HG03139 (cell line): ENCODE results near the gene COL4A1.

Source experiments
- ATAC-seq: cut with Tn5 transposase; IDR thresholded peaks from one replicate; pipeline ENCODE4 v1.9.1; 2021; ENCODE audit not compliant: unreplicated experiment

The COL4A1 gene

DNA sequence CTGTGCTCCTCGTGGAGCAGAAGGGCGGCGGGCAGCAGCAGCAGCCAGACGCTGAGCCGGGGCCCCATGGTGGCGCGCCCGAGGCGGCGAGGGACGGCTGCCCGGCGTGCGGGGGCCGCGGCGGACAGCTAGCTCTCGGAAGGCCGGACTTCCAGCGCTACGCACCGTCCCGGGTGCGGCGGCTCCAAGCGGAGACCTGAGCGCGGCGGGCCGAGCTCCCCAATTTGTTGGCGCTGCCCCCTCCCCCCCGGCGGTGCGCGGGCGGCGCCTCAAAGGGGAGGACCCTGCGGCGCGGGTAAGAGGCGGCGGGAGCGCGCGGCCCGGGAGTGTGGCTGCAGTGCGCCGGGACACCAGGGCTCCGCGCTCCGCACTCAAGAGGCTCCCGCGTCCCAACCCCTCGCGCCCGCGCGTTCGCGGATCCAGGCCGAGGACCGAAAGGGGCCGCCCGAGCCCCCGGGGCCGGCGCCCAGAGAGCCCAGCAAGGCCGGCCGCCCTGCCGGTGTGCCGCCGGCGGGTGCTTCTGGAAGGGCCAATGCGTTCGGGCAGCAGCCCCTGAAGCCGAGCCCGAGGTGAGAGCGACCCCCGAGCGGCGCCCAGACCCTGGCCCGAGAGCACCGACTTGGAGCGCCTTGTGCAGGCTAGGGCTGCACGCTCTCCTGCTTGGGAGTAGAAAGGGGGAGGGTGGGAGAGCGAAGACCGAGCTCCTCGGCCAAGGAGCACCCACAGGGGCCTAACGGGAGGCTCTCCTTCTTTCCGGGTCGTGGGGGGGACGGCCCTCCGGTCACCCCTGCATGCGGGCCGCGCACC lies at the start of gene COL4A1, which contains the start of gene COL4A2:
Gene COL4A1, minus strand, starts transcription at position 198 of the 807 bp plus-strand sequence. Its CDS starts 130 bp downstream, at position 68.
Gene COL4A2, plus strand, starts transcription at position 325 of the 807 bp plus-strand sequence. CDS start 620 bp downstream, outside the sequence.
- no peak for ATAC-seq

DNA sequence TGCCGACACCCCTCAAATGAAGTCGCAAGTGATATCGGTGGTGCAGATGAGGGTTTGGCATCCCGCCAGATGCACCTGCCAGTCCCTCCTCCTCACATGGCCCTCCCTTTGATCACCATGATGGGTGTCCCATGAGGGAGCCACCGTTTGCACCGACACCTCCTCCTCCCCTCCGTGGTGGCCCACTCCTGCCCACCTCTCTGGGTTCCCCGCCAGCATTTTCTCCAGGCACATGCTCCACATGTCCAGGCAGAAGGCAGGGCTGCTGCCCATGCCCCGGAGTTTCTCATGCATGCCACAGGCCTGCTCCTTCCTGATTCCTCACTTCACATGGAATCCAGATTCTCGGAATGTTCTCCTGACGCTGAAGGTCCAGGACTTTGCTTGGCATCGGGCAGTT lies 49.4 kb upstream of the COL4A1 start:
- ATAC-seq: no peak

DNA sequence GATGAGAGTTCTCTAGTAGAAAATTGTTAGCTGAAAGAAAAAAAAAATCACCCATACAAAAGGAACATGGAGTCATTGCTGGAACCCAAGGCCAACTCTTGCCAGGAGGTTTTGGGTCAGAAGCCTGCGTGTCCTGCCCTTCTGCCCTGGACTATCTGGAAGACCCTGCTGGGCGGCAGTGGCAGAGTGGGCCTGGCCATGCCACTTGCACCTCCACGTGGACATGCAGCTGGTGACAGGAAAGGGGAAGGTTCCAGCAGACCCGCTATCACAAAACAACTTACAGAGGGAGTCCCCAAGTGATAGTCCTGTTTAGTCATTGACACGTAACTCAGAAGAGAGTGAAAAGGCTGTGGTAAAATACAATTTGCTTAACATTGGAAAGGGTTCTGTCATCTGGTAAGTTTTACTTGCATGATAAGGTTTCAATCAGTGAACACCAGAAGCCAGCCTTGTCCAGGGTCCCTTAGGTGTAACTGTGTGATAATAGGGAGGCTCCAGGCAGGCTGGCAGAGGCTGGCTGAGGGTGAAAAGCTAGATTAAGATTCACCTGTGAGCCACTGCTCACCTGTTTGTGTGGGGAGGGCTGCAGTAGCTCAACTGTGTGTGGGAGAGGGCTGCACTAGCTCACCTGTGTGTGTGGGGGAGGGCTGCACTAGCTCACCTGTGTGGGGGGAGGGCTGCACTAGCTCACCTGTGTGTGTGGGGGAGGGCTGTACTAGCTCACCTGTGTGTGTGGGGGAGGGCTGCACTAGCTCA lies 47.9 kb upstream of the COL4A1 start:
- ATAC-seq: no peak

DNA sequence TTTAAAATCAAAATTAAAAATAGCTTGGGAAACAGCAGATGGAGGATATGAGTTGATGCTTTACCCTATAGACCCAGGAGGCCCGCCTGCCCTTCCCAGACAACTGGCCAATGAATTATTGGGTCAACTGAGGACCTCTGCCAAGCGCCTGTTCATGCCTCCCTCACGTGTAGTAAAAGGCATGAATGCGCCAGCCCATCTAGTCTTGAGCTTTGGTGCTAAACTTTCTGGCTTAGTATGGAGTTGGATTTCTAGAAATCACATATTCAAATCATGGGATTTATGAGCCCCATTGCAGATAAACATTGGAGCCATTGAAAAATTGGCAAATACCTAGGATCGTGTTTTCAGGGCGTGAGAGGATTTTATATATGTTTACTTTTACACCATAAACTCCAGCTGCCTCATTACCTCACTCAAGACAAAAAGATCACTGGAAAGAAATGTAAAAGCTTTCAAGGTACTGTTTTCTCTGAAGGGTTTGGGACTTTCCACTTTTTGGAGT lies 47.2 kb upstream of the COL4A1 start:
- no peak for ATAC-seq

DNA sequence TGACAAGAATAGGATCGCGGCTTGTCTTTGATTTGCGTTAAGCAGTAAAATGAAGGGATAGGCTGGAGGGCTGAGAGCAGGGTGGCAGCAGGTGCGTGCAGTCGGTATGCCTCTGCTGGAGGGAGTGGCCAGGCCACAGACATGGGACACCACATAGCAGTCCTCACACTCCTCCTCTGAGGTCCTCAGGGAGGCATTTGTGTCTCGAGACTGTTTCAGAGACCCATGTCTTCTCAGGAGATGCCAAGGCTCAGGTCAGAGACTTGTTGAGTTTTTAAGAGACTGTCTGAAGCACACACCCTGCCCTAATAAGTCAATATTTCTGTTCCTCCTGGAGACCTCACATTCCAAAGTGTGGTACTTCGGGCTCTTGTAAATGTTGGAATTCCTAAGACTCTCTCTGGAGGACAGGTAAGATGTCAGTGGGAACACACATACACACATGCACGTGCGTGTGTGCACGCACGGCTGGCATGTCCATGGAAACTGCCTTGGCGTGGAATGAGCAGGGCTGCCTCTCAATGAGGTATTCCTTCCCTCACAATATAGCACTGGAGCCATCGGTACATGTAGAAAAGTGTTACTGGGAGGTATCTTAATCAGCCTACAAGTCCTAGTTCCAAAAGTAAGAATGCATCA lies 46.5 kb upstream of the COL4A1 start:
- no peak for ATAC-seq

DNA sequence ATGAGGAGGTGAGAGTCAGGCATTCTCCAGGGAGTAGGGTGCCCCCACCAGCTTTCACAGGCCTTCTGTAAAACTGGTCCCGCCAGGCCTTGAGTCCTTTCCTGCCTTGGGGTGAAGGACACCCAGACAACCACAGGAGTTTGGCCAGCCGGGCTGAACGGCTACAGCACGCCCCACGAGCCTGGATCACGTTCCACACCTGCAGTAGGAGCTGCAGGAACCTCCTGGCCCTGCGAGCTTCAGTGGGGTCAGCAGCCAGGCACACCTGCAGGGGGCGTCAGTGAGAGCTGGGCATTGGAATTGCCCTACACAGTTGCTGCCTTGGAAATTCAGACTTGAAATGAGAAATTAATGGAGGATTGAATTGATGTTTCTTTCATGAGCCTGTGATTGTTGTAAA lies 45.8 kb upstream of the COL4A1 start:
- ATAC-seq: no peak

DNA sequence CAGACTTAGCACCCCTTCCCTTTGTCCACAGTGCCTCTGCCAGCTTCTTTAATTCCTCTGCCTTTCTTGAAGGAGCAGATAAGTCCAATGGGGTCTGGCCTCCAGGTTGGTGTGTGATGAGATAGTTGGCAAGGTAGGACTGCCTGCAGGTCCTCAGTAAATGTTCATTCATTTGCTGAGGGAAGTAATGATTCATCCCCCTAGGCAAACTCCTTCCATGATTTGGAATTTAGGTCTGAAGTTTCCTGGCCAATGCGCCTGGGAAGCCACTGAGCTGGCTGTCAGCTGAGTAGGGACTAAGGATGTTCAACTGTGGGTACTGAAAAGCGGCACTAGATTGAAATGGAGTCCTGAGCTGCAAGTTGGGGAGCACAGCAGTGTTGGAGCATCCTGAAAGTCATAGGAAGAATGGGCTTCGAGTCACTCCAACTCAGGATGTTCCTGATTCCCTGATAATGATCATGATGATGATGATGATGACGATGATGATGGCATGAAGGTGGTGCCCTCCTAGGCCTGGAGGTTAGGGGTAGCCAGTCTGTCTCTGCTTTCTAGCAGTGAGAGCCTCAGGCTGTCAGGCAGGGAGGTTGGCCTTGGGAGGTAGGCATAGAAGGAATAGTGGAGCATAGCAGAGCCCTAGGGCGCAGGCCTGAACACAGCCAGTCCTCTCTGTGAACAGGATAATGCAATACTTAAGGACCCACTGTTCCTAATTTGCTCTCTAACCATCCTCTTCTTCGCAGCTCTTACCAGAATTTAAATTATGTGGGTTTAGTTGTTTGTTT lies 44.9 kb upstream of the COL4A1 start:
- ATAC-seq: no peak

DNA sequence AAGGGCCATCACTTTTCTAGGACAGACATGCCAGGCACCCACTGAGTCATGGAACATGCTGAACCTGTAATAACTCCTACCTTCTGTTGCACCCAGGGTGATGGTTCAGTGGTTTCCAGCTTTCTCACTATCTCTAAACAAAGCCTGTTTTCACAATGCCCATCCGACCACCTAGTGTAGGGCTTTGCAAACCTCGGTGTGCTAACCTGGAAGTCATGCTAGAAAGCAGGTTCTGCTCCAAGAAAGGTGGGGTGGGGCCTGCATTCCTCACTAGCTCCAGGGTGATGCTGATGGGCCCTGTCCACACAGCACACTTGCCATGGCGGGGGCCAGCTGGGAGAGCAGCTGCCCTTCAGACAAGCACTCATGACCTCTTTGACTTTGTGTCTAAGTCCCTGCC lies 43.6 kb upstream of the COL4A1 start:
- ATAC-seq: no peak

DNA sequence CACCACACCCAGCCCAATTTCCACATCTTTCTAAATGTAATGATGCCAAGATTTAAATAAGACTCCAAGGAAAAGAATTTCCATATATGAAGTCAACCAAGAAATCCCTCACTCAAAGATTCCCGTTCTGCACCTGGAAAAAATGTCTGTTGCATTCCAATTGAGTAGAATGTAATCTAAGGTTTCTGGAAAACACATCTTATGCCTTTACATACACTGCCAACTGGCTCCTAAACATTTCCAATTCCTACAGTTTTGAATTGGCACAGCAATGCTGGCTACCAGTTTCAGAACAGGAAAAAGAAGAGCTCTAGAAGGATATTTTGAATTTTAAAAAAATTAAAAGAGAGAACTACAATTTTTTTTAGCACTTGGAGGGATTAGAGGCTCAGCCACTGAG lies 43.1 kb upstream of the COL4A1 start:
- ATAC-seq: no peak

DNA sequence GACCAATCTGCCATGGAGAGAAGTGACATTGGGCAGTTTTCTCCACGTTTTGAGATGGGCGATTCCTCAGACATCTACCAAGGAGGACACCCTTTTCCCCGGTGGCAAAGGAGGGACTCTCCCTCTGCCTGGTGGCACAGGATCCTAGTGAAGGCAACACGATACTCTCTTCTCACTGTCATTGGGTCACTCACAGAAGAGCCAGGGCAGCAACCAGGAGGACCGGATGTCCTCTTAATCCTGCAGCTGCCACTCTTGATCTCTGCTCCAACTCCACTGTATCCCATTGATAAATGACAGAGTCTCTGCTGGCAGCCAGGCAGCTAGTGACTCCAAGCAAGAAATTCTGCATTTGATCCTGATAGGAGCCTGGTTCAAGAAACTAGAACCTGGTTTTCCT lies 42.3 kb upstream of the COL4A1 start:
- no peak for ATAC-seq

DNA sequence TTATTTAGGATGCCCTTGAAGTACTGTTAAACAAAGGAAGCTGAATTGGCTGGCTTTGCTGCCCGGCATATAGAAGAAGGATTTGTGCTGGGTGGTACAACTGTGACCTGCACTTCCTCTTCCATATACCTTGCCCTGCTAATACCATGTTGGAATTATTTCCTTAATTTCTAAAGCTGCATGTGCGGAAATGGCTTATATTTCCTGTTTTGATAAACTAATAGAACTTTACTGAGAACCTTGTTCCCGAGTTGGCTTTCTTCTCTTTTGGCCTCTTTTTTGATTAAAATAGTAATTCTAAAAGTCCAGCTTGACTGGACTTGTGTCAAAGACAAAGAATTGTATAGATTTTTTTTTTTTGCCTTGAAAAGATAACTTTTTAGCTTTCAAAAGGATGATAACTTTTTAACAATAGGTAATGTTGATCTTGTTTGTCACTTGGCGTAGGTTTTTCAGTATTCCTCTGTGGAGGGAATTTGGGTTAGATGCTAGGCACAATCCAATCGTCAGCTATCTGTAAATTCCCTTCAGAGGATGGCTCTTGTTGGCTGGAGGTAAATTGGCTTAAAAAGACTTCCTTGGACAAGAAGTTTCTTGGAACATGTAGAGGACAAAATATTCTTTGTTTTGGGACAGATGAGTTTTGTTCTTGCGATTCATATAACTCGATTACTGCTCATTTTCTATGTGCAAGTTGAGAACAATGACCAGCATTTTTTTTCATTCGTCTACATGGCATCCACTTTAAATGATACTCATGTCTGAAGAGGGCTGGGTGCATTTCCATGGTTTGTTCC lies 41.5 kb upstream of the COL4A1 start:
- ATAC-seq: no peak

DNA sequence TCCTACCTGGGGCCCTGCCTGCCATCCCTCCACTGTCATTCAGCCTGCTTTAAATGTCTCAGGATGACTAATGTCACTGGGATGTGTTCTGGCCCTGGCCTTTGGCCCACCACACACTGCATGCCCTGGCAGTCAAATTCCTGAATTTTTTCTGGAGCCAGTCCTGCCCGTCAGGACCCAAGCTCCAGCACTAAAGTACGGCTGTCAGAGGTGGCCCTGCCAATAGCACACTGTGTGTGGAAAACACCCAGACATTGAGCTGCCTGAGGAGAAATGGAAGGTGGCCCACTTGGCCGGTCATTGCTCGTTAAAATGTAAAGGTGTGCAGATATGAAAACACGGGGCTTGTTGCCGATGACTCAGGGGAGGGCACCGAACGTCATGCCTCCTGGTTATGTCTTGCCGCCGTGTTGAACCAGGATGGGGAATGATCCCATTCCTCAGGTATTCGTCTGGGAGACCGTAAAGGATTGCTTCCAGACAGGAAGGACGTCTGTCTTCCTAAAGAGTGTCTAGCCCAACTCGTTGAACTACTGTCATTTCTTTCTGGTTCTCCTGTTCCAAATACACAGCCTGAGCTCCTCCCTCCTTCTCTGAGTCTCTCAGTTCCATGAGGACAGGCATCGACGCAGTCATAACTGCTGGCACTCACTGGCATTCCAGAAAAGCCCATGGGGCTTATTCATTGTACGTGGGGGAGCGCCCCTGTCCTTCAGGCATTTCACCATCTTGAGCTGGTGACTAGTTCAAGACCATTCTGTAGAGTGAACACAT lies 40.8 kb upstream of the COL4A1 start:
- no peak for ATAC-seq

DNA sequence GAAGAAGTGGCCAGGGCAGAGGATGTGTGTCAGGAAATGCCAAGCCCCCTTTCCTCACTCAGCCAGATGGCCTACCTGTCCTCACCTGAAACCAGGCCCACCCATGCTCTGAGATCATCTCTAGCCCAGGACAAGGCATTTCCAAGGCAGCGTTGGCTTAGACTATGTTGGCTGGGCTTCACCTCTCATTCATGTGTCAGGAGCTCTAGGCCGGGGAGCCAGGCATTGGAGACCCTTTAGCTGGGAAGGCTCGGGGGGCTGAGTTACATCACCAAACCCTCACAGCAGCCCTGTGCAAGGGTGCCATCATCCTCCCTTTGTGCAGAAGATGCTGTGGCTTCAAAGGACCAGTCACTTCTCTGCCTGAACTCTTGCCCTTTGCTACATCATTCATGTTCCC lies 40.1 kb upstream of the COL4A1 start:
- no peak for ATAC-seq

DNA sequence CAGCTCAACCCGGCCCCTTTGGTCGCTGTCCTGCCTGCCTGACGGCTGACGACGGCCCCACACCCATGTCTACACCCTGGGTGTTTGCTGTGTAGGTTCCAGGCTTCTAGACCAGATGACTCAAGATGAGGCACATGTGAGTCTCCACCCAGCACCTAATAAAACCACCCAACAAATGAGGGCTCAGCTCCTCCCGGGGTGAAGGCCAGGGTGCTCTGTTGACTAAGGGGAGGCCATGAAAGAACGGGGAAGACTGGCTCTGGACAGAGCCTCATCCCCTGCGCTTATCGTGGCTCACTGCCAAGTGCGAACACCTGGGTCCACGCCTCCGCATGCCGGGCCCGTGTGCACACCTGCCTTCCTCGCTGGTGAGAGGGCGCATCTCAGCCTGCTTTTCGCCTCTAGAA lies 39.7 kb upstream of the COL4A1 start:
- no peak for ATAC-seq

DNA sequence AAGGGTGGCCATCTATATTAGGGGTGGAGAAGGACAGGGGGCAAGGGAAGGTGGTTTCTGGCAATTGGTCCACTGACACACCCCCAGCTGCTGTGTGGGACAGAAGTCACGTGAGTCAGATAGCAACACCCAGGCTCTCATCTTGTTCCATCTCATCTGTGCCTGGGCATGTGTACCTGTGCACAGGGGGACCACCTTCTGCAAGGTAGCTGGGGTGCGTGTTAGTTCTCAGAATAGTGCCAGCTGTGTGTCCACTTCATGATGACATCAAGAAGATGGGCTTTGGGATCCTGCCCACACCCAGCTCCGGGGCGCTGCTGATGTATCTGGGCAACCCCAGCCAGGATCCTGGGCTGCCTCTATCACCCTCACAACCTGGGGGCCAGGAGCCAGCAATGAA lies 38.7 kb upstream of the COL4A1 start:
- ATAC-seq: no peak

DNA sequence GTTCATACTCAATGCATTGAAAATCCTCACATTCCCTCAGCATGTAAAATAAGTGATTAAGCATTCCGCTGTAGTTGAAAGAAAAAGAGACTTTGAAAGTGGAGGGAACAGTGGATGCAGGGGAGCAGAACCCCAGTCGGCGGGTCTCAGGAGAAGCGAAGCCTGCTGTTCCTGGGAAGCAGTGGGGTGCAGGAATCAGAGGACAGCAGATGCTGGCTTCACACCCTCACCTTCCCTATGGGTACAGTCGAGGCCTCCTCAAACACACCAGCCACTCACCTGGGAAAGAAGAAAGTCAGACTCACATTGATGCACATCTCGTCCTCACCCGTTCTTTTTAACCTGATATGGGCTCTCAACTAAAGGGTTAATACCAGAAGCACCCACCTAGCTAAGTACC lies 38.3 kb upstream of the COL4A1 start:
- no peak for ATAC-seq

DNA sequence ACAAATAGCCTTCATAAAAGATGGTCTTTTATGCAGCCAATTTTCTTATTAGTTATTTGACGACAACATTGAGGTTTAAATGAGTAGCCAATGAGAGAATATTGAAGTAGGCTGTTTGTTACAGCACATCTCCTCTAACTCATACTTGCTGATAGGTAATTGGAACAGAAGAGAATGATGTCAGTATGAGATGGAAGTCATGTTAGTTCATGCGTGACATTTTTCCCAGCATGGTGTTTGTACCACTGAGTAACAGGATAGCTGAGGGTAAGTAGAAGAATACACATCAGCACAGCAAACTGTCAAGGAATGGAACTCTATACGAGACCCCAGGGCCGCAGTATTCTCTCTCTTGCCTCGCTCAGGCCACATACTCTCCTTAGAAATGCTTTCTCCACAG lies 37.4 kb upstream of the COL4A1 start:
- ATAC-seq: no peak

DNA sequence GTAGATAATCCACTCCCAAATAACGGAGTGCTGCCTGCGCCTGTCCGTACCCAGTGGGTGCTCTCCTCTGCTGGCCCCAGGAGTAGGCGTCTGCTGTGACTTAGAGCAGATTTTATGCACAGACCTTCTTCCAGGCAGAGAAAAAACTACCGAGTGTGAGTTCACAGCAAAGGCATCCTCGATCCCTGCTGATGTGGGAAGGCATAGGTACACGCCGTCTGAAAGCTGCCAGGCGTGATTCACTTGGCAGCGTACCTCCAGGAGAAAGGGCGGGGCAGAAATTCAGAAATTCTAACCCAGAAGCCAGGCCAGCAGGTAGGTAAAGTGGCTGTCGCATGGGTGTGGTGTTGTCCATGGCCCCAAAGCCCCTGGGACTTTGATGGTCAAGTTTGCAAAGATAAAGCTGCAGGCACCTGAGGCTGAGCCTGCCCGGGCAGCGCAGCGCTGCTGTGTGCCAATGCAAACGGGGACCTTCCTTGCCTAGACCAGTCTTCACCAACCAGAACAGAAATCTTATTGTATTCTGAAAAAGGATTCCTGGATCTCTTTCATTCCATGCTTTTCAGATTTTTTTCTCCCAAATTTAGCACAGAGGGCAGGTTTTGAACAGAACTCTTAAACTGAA lies 36.4 kb upstream of the COL4A1 start:
- ATAC-seq: no peak

DNA sequence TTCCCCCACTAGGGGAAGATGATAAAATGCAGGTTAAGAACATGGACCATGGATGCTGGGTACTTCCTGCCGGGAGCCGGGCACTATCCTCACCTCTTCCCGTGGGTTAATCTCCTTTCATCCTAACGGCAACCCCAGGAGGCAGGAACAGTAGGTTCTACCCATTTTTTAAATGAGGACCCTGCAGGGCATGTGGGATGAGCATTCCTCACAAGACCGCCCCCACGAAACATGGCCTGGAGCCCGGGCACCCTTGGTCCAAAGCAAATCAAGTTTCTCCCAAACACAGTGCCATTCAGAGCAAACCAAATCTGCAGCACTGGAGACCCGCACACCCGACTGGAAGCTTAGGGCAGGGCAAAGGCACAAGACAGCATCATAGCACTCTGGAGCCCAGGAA lies 35.5 kb upstream of the COL4A1 start:
- ATAC-seq: no peak
